Stimulated activated naive CD8-positive, alpha-beta T cell treated with anti-CD3 and anti-CD28 coated beads, Interleukin-15, amount 100 ng/mL, for 72 hours (primary cell): ENCODE data around the gene LRP1-AS.

Experiments used
- ATAC-seq: fragments of 150-1000 bp; cut with Tn5 transposase; 2 replicates; pipeline ENCODE4 v1.10.0; 2021; ENCODE audit warnings: mild to moderate bottlenecking, moderate library complexity
- DNase-seq, 2 donors: peaks; one replicate each; pipeline ENCODE4 v3.0.0; 2021 to 2022
- H3K27ac Mint-ChIP-seq, 2 donors: one replicate each; pipeline ENCODE4 v1.8.0; 2022; ENCODE audit warnings: mild to moderate bottlenecking in 2 of 2, mixed read lengths in 2 of 2, moderate library complexity in 2 of 2
- H3K27me3 Mint-ChIP-seq: one replicate; pipeline ENCODE4 v1.8.0; 2022; ENCODE audit warnings: mixed read lengths
- H3K4me1 Mint-ChIP-seq: one replicate; pipeline ENCODE4 v1.8.0; 2022; ENCODE audit warnings: mild to moderate bottlenecking, mixed read lengths
- H3K4me3 Mint-ChIP-seq, 2 donors: one replicate each; pipeline ENCODE4 v1.8.0; 2022; ENCODE audit warnings: mild to moderate bottlenecking in 2 of 2, mixed read lengths in 2 of 2, moderate library complexity in 1 of 2
- H3K9me3 Mint-ChIP-seq, 2 donors: one replicate each; pipeline ENCODE4 v1.8.0; 2022; ENCODE audit warnings: mixed read lengths in 2 of 2

LRP1-AS gene

DNA sequence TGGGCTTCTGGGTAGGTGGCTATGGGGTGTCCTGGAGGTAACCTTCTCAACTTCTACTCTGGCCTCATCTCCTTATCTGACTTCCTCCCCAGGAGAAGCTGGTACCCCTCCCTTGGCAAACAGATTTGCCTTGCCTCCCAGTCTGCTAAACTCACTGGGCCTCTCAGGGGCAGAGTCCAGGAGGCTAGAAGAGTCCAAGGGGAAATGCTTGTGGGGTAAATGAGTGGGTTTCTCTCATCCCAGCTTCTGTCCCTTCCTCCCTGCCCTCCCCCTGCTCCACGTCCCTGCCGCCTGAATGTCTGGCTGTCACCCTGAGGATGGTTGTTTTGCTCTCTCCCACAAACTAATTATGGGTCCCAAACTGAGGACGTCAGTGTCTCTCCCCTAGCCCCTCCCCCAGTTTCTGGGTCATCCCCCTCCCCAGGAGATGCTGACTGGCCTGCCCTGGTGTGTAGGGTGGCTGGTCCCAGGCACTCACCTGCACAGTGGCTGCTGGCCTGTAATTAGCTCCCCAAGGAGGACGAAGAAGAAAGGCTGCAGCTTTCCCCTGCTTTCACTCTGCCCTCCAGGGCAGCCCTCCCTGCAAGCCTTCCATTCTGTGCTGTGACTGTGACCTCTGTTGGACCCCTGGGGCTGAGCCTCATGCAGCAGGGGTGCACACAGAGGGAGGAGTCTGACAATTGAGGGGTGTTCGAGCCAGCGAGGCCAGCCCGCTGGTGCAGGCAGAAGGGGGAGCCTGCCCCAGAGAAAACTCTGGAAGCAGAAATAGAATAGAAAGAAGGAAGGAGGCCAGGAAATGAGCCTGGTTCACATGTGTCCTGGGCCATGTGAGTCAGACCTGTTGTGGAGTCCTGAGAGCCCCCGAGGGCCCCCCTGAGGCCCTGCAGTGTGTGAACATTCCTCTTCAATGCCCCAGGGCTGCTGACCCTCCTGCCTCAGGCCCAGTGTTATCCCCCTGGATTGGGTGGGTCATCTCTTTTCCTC lies at the start of gene LRP1-AS:
Gene LRP1-AS, minus strand, starts transcription at position 659 of the 984 bp plus-strand sequence.
- Mint-ChIP-seq H3K27me3 (no peaks in the 10 kb centered on the region), H3K4me1 (peaks cover 12% of the 10 kb centered on the region), H3K4me3 (no peak within 1 kb of the TSS), H3K9me3 (no peaks in the 10 kb centered on the region), H3K27ac (peak within 1 kb of the TSS in 1 of 2 donors; percentile 49)
- ATAC-seq, result no peak
- DNase-seq, result no peak

DNA sequence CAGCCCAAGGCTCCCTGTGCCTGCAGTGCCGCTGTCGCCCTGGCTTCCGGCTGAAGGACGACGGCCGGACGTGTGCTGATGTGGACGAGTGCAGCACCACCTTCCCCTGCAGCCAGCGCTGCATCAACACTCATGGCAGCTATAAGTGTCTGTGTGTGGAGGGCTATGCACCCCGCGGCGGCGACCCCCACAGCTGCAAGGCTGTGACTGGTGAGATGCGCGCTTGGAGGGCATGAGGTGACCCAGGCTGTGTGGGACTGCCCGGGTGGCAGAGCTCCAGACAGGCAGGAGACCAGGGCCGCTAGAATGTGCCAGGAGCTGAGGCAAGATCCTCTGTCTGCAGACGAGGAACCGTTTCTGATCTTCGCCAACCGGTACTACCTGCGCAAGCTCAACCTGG lies 49.5 kb upstream of the LRP1-AS start:
- H3K9me3 Mint-ChIP-seq, result no peaks in the 10 kb centered on the region
- H3K4me3 Mint-ChIP-seq, result no peak overlapping the region
- DNase-seq (no peak), ATAC-seq (no peak)
- no peaks in the 10 kb centered on the region for H3K4me1 Mint-ChIP-seq
- H3K27ac Mint-ChIP-seq, result no peak overlapping the region
- H3K27me3 Mint-ChIP-seq, result no peaks in the 10 kb centered on the region

DNA sequence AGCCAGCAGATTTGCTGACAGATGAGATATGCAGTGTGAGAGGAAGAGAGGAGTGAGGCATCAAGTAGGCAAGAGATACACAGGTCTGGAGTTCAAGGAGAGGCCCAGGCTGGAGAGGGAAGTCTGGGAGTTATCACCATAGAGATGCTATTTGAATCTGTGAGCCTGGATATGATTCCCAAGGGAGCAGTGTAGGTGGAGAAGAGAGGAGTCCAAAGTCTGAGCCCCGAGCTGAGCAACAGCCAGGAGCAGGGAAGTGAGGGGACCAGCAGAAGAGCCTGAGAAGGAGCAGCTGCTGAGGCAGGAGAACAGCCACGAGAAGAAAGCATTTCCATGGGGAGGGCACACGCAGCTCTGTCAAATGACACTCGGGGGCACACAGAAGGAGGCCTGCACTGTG lies 49.0 kb upstream of the LRP1-AS start:
- ATAC-seq (no peak), DNase-seq (no peak)
- peak overlapping the region in 1 of 2 donors; percentile 35 for H3K27ac Mint-ChIP-seq
- no peaks in the 10 kb centered on the region for H3K4me1 Mint-ChIP-seq
- no peaks in the 10 kb centered on the region for H3K27me3 Mint-ChIP-seq
- no peak overlapping the region for H3K4me3 Mint-ChIP-seq
- no peaks in the 10 kb centered on the region for H3K9me3 Mint-ChIP-seq

DNA sequence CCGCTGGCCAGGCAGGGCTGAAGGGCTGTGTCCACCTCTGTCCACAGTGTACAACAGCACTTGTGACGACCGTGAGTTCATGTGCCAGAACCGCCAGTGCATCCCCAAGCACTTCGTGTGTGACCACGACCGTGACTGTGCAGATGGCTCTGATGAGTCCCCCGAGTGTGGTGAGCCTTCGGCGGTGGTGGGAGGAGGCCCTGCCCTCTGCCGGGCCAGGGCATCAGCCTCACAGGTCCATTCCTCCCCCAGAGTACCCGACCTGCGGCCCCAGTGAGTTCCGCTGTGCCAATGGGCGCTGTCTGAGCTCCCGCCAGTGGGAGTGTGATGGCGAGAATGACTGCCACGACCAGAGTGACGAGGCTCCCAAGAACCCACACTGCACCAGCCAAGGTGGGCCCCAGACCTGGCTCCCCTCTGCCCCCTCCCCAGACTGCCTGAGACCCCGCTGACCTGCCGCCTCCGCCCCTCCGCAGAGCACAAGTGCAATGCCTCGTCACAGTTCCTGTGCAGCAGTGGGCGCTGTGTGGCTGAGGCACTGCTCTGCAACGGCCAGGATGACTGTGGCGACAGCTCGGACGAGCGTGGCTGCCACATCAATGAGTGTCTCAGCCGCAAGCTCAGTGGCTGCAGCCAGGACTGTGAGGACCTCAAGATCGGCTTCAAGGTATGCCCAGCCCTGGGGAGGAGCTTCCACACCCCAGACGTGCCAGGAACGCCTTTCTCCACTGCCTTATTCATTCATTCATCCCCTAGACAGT lies 48.4 kb upstream of the LRP1-AS start:
- Mint-ChIP-seq H3K4me1 (no peaks in the 10 kb centered on the region), H3K27ac (no peak overlapping the region), H3K9me3 (no peaks in the 10 kb centered on the region), H3K27me3 (no peaks in the 10 kb centered on the region), H3K4me3 (no peak overlapping the region)
- ATAC-seq (no peak), DNase-seq (no peak)

DNA sequence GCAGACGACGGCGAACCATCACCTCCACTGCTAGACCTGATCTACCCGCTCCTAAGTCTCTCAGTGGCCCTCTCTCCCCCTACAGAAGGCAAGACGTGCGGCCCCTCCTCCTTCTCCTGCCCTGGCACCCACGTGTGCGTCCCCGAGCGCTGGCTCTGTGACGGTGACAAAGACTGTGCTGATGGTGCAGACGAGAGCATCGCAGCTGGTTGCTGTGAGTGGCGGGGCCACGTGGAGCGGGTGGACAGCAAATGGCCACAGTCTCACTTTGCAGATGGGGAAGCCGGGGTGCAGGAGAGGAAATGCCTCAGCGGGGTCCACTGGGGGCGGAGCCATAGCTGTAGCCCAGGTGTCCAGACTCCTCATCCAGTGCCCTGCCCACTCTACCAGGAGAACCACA lies 47.8 kb upstream of the LRP1-AS start:
- ATAC-seq (no peak), DNase-seq (no peak)
- Mint-ChIP-seq H3K27me3 (no peaks in the 10 kb centered on the region), H3K4me1 (no peaks in the 10 kb centered on the region), H3K4me3 (no peak overlapping the region), H3K27ac (peak overlapping the region in 1 of 2 donors; percentile 27), H3K9me3 (no peaks in the 10 kb centered on the region)

DNA sequence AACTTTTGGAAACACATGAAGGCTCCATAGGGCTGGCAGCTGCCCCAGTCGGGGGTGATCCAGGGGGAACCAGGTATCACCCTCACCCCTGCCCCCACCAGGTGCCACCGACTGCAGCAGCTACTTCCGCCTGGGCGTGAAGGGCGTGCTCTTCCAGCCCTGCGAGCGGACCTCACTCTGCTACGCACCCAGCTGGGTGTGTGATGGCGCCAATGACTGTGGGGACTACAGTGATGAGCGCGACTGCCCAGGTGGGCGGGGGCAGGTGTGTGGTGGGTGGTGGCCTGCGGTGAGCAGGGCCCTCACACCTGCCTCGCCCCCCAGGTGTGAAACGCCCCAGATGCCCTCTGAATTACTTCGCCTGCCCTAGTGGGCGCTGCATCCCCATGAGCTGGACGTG lies 46.8 kb upstream of the LRP1-AS start:
- Mint-ChIP-seq H3K4me1 (no peaks in the 10 kb centered on the region), H3K4me3 (no peak overlapping the region), H3K9me3 (no peaks in the 10 kb centered on the region), H3K27ac (no peak overlapping the region), H3K27me3 (no peaks in the 10 kb centered on the region)
- DNase-seq (no peak), ATAC-seq (no peak)

DNA sequence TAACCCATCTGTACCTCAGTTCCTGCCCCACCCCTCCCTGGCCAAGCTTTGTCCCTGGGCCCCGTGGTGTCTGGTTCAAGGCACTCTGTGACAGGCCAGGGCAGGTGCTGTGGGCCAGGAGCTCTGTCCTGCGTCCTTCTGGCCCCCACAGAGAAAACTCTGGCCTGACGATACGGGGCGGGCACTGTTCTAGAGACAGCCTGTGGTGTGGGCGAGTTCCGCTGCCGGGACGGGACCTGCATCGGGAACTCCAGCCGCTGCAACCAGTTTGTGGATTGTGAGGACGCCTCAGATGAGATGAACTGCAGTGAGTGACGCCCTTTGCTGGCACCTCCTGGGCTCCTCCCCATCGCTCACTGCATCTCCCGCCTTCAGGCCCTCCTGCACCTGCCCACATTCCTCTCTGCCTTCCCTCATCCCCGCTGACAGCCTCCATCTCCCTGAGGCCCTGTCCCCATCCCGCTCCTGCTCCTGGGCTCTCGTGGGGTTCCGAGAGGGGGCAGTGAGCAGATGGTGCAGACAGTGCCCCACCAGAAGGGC lies 46.4 kb upstream of the LRP1-AS start:
- Mint-ChIP-seq H3K4me3 (no peak overlapping the region), H3K4me1 (no peaks in the 10 kb centered on the region), H3K9me3 (no peaks in the 10 kb centered on the region), H3K27ac (no peak overlapping the region), H3K27me3 (no peaks in the 10 kb centered on the region)
- DNase-seq (no peak), ATAC-seq (no peak)

DNA sequence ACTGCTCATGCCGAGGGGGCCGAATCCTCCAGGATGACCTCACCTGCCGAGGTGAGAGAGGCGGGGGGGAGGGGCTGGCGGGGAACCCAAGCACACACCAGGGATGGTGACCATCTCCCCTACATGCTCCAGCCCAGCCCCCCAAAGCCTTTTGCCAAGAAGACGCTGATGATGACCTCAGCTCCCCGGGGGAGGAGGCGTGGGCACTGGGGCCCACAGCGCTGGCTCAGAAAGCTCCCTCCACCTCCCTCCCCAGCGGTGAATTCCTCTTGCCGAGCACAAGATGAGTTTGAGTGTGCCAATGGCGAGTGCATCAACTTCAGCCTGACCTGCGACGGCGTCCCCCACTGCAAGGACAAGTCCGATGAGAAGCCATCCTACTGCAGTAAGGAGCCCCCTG lies 45.5 kb upstream of the LRP1-AS start:
- DNase-seq (no peak), ATAC-seq (no peak)
- no peaks in the 10 kb centered on the region for H3K27me3 Mint-ChIP-seq
- H3K9me3 Mint-ChIP-seq, result no peaks in the 10 kb centered on the region
- no peaks in the 10 kb centered on the region for H3K4me1 Mint-ChIP-seq
- no peak overlapping the region for H3K4me3 Mint-ChIP-seq
- no peak overlapping the region for H3K27ac Mint-ChIP-seq

DNA sequence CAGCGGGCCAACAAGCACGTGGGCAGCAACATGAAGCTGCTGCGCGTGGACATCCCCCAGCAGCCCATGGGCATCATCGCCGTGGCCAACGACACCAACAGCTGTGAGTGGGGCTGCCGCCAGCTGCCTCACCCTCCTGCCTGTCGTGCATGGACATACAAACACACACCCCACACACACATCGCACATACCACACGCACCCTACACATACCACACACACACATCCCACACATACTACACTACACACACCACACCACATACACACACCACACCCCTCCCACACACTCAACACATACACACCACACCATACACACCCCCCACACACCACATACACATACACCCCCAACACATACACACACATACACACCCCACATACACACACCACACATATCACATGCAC lies 44.0 kb upstream of the LRP1-AS start:
- no peaks in the 10 kb centered on the region for H3K9me3 Mint-ChIP-seq
- no peaks in the 10 kb centered on the region for H3K4me1 Mint-ChIP-seq
- no peaks in the 10 kb centered on the region for H3K27me3 Mint-ChIP-seq
- no peak overlapping the region for H3K4me3 Mint-ChIP-seq
- DNase-seq, result no peak
- peak; percentile 18 for ATAC-seq
- no peak overlapping the region for H3K27ac Mint-ChIP-seq

DNA sequence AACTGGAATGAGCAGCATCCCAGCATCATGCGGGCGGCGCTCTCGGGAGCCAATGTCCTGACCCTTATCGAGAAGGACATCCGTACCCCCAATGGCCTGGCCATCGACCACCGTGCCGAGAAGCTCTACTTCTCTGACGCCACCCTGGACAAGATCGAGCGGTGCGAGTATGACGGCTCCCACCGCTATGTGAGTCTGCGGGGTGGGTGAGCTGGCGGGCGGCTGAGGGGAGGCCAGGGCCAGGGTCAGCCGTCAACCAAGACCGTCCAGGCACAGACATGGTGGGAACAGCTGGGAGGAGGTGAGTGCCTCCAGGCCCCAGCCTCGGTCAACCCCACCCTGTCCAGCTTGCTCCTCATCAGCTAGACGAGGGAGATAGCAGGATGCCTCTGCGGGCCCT lies 43.4 kb upstream of the LRP1-AS start:
- no peaks in the 10 kb centered on the region for H3K4me1 Mint-ChIP-seq
- no peak for ATAC-seq

DNA sequence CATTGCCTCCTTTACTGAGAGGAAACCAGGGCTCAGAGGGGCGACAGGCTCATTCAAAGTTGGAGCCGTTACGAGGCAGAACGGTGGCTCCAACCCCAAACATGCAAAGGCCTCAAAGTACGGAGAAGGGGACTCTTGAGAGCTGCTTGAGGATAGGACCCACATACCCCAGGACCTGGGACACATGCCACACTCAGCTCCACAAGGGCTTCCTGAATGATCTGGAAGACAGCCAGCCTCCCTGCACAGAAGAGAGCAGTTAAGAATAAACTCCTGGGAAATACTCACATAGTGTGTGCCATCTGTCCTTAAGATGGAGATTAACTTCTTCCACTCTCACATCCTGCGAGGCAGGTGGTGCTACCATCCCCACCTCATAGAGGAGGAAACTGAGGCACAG lies 42.6 kb upstream of the LRP1-AS start:
- no peak for ATAC-seq
- H3K9me3 Mint-ChIP-seq, result no peaks in the 10 kb centered on the region
- H3K4me3 Mint-ChIP-seq, result no peak overlapping the region
- DNase-seq, result no peak
- H3K4me1 Mint-ChIP-seq, result no peaks in the 10 kb centered on the region
- no peak overlapping the region for H3K27ac Mint-ChIP-seq
- no peaks in the 10 kb centered on the region for H3K27me3 Mint-ChIP-seq

More for the DNA sequence above, 43.4 kb upstream of the LRP1-AS start:
- no peaks in the 10 kb centered on the region for H3K27me3 Mint-ChIP-seq
- DNase-seq, result no peak
- H3K27ac Mint-ChIP-seq, result no peak overlapping the region
- no peaks in the 10 kb centered on the region for H3K9me3 Mint-ChIP-seq
- no peak overlapping the region for H3K4me3 Mint-ChIP-seq

DNA sequence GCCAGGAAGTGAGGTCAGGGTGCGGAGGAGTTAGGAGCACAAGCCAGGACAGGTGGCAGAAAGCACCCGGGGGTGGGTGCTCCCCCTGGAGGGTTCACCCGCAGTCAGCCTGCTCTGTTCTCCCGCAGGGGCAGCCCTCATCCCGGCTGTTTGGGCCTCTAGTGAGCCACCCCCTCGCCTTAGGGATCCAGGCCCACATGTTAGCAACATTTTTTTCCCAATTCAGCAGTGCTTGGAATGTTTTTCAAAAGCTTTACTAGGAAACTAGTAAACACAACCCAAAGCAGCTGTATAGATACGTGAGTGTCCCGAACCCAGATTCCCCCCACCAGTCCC lies 40.6 kb upstream of the LRP1-AS start:
- Mint-ChIP-seq H3K9me3 (no peaks in the 10 kb centered on the region), H3K4me3 (no peak overlapping the region), H3K27me3 (no peaks in the 10 kb centered on the region), H3K27ac (no peak overlapping the region), H3K4me1 (peaks cover 3% of the 10 kb centered on the region)
- DNase-seq, result no peak
- no peak for ATAC-seq

DNA sequence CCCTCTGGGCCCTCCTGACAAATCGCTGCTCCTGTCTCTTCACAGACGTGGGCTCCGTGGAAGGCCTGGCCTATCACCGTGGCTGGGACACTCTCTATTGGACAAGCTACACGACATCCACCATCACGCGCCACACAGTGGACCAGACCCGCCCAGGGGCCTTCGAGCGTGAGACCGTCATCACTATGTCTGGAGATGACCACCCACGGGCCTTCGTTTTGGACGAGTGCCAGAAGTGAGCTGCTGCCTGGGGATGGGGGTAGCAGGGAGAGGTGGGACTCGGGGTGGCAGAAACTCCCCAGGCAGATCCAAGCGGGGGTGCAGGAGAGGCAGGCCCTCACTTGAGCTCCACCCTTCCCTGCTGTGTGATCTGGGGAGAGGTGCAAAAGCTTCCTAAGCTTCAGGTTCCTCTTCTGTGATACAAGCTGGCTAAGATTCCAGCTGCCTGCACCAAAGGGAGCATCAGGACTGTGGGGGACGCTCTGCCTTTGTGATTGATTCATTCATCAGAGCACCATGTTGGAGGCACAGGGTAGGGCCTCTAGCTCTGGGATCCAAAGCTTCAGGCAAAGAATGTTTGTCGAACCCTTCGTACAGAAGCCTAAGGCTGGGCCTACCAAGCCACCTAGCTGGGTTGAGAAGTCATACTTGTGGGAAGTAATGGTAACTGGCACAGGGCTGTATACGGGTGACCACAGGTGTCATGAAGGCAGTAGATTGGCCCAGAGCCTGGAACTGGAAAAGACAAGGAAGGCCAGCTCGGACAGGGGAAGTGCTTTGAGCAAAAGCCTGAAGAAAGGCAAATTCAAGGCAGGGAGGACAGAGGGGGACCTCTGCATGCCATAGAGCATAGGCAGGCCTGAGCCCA lies 40.0 kb upstream of the LRP1-AS start:
- no peaks in the 10 kb centered on the region for H3K9me3 Mint-ChIP-seq
- no peak overlapping the region for H3K4me3 Mint-ChIP-seq
- no peaks in the 10 kb centered on the region for H3K27me3 Mint-ChIP-seq
- H3K4me1 Mint-ChIP-seq, result peaks cover 8% of the 10 kb centered on the region
- peak overlapping the region in 1 of 2 donors; percentile 7 for H3K27ac Mint-ChIP-seq
- ATAC-seq, result no peak
- DNase-seq, result no peak

DNA sequence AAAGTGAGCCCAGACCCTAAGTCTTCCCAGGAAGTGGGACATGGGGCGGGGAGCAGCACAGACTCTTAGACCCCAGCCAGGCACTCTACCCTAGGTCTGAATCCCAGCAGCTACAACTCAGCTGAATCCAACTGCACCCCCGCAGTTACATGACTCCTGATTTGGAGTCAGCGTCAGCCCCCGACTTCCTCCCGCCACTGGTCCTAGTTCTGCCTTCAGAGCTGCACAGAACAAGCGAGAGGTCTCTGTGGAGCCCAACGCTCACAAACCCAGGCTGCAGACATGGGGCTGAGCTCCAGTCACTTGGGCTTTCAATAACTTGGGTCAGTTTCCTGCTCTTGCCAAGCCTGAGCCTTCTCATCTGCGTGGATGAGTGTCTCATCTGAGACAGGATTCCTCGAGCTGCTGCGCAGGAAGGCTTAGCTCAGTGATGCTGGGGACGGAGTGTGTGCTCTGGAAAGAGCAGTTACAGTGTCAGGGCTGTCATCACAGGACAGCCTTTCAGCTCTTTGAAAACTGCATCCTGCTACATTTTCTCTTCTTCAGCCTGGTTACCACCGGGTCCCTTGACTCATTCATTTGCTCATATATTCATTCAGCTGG lies 38.6 kb upstream of the LRP1-AS start:
- Mint-ChIP-seq H3K4me3 (no peak overlapping the region), H3K27me3 (no peaks in the 10 kb centered on the region), H3K27ac (no peak overlapping the region), H3K9me3 (no peaks in the 10 kb centered on the region), H3K4me1 (peaks cover 8% of the 10 kb centered on the region)
- ATAC-seq (no peak), DNase-seq (no peak)

DNA sequence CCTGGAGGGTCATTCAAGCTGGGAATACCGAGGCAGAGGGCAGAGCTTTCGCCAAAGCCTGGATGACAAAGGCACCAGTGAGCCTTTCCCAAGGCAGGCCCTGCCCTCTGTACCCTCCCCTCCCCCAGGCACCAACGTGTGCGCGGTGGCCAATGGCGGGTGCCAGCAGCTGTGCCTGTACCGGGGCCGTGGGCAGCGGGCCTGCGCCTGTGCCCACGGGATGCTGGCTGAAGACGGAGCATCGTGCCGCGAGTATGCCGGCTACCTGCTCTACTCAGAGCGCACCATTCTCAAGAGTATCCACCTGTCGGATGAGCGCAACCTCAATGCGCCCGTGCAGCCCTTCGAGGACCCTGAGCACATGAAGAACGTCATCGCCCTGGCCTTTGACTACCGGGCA lies 38.0 kb upstream of the LRP1-AS start:
- no peak overlapping the region for H3K27ac Mint-ChIP-seq
- no peaks in the 10 kb centered on the region for H3K27me3 Mint-ChIP-seq
- ATAC-seq (no peak), DNase-seq (no peak)
- H3K4me3 Mint-ChIP-seq, result no peak overlapping the region
- peaks cover 8% of the 10 kb centered on the region for H3K4me1 Mint-ChIP-seq
- no peaks in the 10 kb centered on the region for H3K9me3 Mint-ChIP-seq
